ENCODE measurements around the gene MED12L.

MED12L gene

GRCh38 chr3:151314593-151314992 lies 229.1 kb downstream of the MED12L start:
- DNase-seq (ENCODE audit: extremely low read depth, low read depth) = no peak
- H3K4me3 ChIP-seq (replicated peaks; ENCODE audit: low read depth, low read length) = no peak overlapping the region
- no peak for TF ChIP-seq CTCF (IDR thresholded peaks at IDR 0.05; ENCODE audit: low read depth, low read length, missing control alignments)

GRCh38 chr3:151315136-151315535 lies 229.7 kb downstream of the MED12L start:
- DNase-seq (ENCODE audit: extremely low read depth, low read depth) = no peak
- TF ChIP-seq CTCF (IDR thresholded peaks at IDR 0.05; ENCODE audit: low read depth, low read length, missing control alignments) = no peak
- no peak overlapping the region for H3K4me3 ChIP-seq (replicated peaks; ENCODE audit: low read depth, low read length)

- no peak for TF ChIP-seq CTCF (IDR thresholded peaks at IDR 0.05; ENCODE audit: low read depth, low read length, missing control alignments)
- DNase-seq (ENCODE audit: extremely low read depth, low read depth) = no peak
- H3K4me3 ChIP-seq (replicated peaks; ENCODE audit: low read depth, low read length) = no peak overlapping the region
These were observed 230.4 kb downstream of the MED12L start for GRCh38 chr3:151315846-151316245.

GRCh38 chr3:151316267-151316991 lies 231.0 kb downstream of the MED12L start, which contains the start of gene GPR87:
Gene GPR87 (minus strand): TSS chr3:151316820. CDS start chr3:151300100, 16,720 bp downstream.
- no peak for TF ChIP-seq CTCF (IDR thresholded peaks at IDR 0.05; ENCODE audit: low read depth, low read length, missing control alignments)
- H3K4me3 ChIP-seq (replicated peaks; ENCODE audit: low read depth, low read length) = no peak within 1 kb of the TSS

GRCh38 chr3:151318313-151318712 lies 232.8 kb downstream of the MED12L start:
- no peak for DNase-seq (ENCODE audit: extremely low read depth, low read depth)
- H3K4me3 ChIP-seq (replicated peaks; ENCODE audit: low read depth, low read length) = no peak overlapping the region
- no peak for TF ChIP-seq CTCF (IDR thresholded peaks at IDR 0.05; ENCODE audit: low read depth, low read length, missing control alignments)

More at GRCh38 chr3:151316267-151316991, 231.0 kb downstream of the MED12L start, which contains the start of gene GPR87:
- DNase-seq (ENCODE audit: extremely low read depth, low read depth) = no peak

GRCh38 chr3:151318991-151319390 lies 233.5 kb downstream of the MED12L start:
- no peak overlapping the region for H3K4me3 ChIP-seq (replicated peaks; ENCODE audit: low read depth, low read length)
- DNase-seq (ENCODE audit: extremely low read depth, low read depth) = no peak
- no peak for TF ChIP-seq CTCF (IDR thresholded peaks at IDR 0.05; ENCODE audit: low read depth, low read length, missing control alignments)
